Left ventricle myocardium inferior (tissue), 1 donor: ENCODE data around the gene PEMT. TPM values are rescaled to one million over a fixed set of nuclear protein-coding genes. Genes with fewer than 3 reads are reported as not detected.

ENCODE experiments used
- DNase-seq: peaks from one replicate; pipeline ENCODE4 v3.0.0-alpha.2; 2020
- H3K27ac ChIP-seq: fragments of 200-600 bp; replicated peaks from 2 replicates; pipeline ENCODE4 v1.8.0; 2021
- H3K27me3 ChIP-seq: fragments of 200-600 bp; 2 replicates; pipeline ENCODE4 v1.8.0; 2021; ENCODE audit warnings: low read depth
- H3K36me3 ChIP-seq: fragments of 200-600 bp; 2 replicates; pipeline ENCODE4 v1.8.0; 2021
- H3K4me1 ChIP-seq: fragments of 200-600 bp; 2 replicates; pipeline ENCODE4 v1.8.0; 2021
- H3K4me3 ChIP-seq: fragments of 200-600 bp; 2 replicates; pipeline ENCODE4 v1.8.0; 2021; ENCODE audit warnings: mild to moderate bottlenecking, moderate library complexity
- H3K9me3 ChIP-seq: fragments of 200-600 bp; replicated peaks from 2 replicates; pipeline ENCODE4 v1.8.0; 2021
- intact Hi-C: fragments of 100-400 bp; cut with micrococcal nuclease; formaldehyde crosslinking; loops from one replicate; pipeline ENCODE4 v1.11.0; 2022
- total RNA-seq: library from RNA; stranded (reverse); fragmentation: NEBNext Ultra II Directional; extraction: Animal tissue kit (Norgen Biotek cat#: 25700); gene quantifications from one replicate; pipeline ENCODE4 v1.2.1, GENCODE V29; 2021
- TF ChIP-seq, protein P1 (sequence below): fragments of 200-600 bp; IDR thresholded peaks from 2 replicates; pipeline ENCODE4 v1.8.0; 2021; ENCODE audit warnings: antibody characterized with exemption, mild to moderate bottlenecking, borderline replicate concordance
- donor health status: DM: no; HTN: yes; CAD: no; lungs with severe emphysema.

The PEMT gene
- total RNA-seq, 1 donor from 2014 or later: 18.8 TPM

DNA sequence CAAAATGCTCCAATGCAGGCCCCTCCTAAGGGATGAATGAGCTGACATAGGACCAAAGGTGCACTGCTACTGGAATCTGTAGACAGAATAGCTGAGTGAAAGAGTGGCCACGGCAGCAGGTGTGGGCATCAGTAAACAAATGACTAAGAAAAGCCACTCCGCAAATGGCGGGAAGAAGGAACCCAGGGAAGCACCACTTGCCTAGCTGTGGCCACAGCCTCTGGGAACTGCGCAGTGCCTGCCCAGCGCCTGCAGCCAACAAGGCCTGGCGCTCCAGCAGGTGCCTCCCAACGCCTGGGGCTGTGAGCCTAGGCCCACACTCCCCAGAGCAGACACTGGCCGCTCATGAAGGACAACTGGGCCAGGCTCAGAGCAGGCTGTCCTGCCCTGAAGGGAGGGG is 11.8 kb downstream of the PEMT start:
- intact Hi-C loops: no loop called here
- H3K9me3 ChIP-seq: no peaks in the 10 kb centered on the region
- H3K36me3 ChIP-seq: peaks cover 9% of the 10 kb centered on the region
- H3K4me1 ChIP-seq: no peaks in the 10 kb centered on the region
- H3K4me3 ChIP-seq: no peak overlapping the region
- H3K27me3 ChIP-seq: no peaks in the 10 kb centered on the region
- H3K27ac ChIP-seq: no peak overlapping the region
- DNase-seq: no peak
- TF ChIP-seq, protein P1, sequence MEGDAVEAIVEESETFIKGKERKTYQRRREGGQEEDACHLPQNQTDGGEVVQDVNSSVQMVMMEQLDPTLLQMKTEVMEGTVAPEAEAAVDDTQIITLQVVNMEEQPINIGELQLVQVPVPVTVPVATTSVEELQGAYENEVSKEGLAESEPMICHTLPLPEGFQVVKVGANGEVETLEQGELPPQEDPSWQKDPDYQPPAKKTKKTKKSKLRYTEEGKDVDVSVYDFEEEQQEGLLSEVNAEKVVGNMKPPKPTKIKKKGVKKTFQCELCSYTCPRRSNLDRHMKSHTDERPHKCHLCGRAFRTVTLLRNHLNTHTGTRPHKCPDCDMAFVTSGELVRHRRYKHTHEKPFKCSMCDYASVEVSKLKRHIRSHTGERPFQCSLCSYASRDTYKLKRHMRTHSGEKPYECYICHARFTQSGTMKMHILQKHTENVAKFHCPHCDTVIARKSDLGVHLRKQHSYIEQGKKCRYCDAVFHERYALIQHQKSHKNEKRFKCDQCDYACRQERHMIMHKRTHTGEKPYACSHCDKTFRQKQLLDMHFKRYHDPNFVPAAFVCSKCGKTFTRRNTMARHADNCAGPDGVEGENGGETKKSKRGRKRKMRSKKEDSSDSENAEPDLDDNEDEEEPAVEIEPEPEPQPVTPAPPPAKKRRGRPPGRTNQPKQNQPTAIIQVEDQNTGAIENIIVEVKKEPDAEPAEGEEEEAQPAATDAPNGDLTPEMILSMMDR: no peak

DNA sequence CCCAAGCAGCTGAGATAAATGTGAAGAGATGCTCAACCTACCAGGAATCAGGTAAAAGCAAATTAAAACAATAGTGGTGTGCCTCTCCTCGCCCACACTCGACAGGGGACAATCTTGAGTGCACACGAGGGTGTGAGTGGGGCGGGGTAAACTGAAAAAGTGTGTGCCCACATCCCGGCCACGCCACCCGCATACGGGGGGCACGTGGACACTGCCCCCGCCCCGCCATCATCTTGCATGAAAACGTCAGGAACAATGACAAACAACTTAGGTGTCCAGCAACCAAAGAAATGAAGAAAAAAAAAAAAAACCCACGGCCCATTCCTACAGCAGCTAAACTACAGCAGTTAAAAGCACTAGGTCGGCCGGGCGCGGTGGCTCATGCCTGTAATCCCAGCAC is 14.1 kb downstream of the PEMT start:
- no peak overlapping the region for H3K4me3 ChIP-seq
- intact Hi-C loops: no loop called here
- H3K9me3 ChIP-seq: no peaks in the 10 kb centered on the region
- no peaks in the 10 kb centered on the region for H3K27me3 ChIP-seq
- H3K36me3 ChIP-seq: peaks cover 9% of the 10 kb centered on the region
- DNase-seq: no peak
- no peaks in the 10 kb centered on the region for H3K4me1 ChIP-seq
- no peak overlapping the region for H3K27ac ChIP-seq
- TF ChIP-seq, protein P1: no peak

DNA sequence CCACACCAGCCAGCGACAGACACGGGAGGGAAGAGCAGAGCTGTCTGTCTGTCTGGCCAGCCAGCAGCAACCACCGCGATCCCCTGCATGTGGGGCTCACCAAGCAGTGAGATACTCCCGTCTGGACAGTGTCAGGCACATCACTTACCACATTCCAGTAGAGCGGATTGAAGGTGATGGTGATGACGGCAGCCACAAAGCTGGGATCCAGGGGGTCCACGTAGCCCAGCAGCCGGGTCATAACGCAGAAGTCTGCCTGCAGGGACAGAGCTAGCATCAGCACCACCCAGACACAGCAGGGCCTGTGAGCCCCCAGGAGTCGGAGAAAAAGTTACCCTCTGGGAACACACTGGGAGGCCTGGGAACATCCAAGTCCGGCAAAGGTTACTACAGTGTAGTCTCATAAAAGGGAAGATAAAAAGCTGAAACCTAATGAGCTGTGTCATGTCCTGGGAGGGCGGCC is 14.7 kb downstream of the PEMT start:
- DNase-seq: no peak
- TF ChIP-seq, protein P1: no peak

DNA sequence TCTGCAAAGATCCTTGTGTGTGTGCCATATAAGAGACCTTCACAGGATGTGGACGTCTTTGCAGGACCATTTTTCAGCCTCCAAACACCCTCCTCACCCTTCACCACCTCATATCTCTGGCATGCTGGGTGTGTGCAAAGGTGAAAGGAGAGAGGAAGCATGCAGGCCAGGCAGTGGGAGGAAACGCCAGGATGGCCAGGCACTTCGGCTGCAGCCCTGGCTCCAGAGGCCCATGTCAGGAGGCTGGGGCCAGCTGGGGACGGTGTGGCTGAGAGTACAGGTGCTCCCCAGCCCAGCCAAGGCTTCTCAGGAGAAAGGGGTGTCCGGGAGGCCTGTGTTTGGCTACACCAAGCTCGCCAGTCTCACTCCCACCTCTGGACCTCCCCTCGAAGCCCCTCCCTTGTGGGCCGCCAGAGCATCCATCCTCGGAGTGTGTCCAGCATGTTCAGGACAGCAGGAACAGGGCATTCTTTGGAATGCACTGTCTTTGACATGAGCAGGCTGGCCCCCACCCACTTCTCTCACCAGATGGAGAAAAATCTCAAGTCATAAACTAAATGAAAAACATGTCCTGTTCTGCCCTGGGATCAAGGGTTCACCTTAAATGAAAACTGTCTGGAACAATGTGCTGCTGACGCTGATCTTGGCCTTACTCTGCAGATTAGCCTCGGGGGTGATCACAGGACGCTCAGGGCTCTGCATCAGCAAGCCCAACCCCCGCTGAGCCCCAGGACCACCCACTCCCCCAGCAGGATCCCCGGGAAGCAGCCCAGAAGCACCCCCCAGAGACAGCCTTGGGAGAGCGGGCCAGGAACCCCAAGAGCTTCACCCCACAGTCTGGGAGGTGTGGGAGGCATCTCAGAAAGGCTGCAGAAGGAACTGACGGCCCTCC is 15.9 kb downstream of the PEMT start:
- Histone ChIP-seq H3K36me3 (peaks cover 9% of the 10 kb centered on the region), H3K4me3 (no peak overlapping the region), H3K27me3 (no peaks in the 10 kb centered on the region), H3K4me1 (peaks cover 15% of the 10 kb centered on the region), H3K9me3 (no peaks in the 10 kb centered on the region), H3K27ac (no peak overlapping the region)
- intact Hi-C loops: no loop called here
- TF ChIP-seq, protein P1: no peak
- DNase-seq: no peak

More for the DNA sequence above, 14.7 kb downstream of the PEMT start:
- H3K9me3 ChIP-seq: no peaks in the 10 kb centered on the region
- no peak overlapping the region for H3K4me3 ChIP-seq
- H3K27me3 ChIP-seq: no peaks in the 10 kb centered on the region
- H3K27ac ChIP-seq: no peak overlapping the region
- H3K4me1 ChIP-seq: peaks cover 3% of the 10 kb centered on the region
- H3K36me3 ChIP-seq: peaks cover 9% of the 10 kb centered on the region
- intact Hi-C loops: no loop called here

DNA sequence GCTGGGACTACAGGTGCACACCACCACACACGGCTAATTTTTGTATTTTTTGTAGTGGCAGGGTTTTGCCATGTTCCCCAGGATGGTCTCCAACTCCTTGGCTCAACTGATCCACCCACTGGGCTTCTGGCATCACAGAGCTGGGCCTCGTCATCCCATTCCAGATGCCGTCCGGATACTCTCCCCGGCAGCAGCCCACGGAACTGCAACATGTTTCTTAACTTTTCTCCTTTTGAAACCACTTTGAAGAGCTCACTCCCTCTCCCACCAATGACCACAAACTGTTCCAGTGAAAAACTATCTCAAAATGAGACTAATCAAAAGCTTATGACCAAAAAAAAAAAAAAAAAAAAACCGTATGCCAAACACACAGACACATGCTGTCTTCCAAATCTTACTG is 17.6 kb downstream of the PEMT start:
- Histone ChIP-seq H3K4me1 (peaks cover 32% of the 10 kb centered on the region), H3K4me3 (no peak overlapping the region), H3K36me3 (peaks cover 9% of the 10 kb centered on the region), H3K9me3 (no peaks in the 10 kb centered on the region), H3K27me3 (no peaks in the 10 kb centered on the region), H3K27ac (no peak overlapping the region)
- intact Hi-C loops: no loop called here
- no peak for DNase-seq
- TF ChIP-seq, protein P1: no peak
